GM13977 (cell line): ENCODE results near the gene PRR29.

Source experiments
- DNase-seq: peaks from one replicate; pipeline ENCODE4 v3.0.0; 2012; ENCODE audit warnings: low spot score
- in situ Hi-C: fragments of 300-500 bp; cut with MboI; formaldehyde crosslinking; loops from one replicate; pipeline ENCODE4 v1.12.0; 2022; ENCODE audit warnings: low sequenced_read_pairs, low pct_unique_long_range_greater_than_20kb, mixed read lengths, inconsistent platforms; ENCODE audit not compliant: unreplicated experiment
- TF ChIP-seq, protein P1 (sequence below): IDR thresholded peaks from 2 replicates; pipeline ENCODE4 v1.5.1; 2012; ENCODE audit warnings: mild to moderate bottlenecking, control low read depth; ENCODE audit not compliant: insufficient read depth; ENCODE audit errors: extremely low read depth, missing control alignments

Gene PRR29

DNA sequence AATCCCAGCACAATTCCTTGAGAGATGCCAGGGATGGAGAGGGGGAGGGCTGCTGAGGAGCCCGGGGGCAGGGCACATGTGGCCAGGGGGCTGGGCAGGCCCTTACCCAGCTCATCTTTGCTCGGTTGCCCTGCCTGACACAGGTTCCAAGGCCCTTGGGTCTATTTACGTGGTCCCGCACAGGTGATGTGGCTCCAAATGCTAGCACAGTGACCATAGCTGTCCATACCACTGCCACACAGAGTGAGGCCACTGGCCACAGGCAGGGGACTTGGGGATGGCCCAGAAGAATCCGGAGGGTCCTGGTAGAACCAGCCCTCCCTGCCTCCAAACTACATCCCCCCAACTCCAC lies 10.0 kb upstream of the PRR29 start:
- TF ChIP-seq, protein P1, sequence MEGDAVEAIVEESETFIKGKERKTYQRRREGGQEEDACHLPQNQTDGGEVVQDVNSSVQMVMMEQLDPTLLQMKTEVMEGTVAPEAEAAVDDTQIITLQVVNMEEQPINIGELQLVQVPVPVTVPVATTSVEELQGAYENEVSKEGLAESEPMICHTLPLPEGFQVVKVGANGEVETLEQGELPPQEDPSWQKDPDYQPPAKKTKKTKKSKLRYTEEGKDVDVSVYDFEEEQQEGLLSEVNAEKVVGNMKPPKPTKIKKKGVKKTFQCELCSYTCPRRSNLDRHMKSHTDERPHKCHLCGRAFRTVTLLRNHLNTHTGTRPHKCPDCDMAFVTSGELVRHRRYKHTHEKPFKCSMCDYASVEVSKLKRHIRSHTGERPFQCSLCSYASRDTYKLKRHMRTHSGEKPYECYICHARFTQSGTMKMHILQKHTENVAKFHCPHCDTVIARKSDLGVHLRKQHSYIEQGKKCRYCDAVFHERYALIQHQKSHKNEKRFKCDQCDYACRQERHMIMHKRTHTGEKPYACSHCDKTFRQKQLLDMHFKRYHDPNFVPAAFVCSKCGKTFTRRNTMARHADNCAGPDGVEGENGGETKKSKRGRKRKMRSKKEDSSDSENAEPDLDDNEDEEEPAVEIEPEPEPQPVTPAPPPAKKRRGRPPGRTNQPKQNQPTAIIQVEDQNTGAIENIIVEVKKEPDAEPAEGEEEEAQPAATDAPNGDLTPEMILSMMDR = no peak
- in situ Hi-C loops = no loop called here
- DNase-seq = no peak

DNA sequence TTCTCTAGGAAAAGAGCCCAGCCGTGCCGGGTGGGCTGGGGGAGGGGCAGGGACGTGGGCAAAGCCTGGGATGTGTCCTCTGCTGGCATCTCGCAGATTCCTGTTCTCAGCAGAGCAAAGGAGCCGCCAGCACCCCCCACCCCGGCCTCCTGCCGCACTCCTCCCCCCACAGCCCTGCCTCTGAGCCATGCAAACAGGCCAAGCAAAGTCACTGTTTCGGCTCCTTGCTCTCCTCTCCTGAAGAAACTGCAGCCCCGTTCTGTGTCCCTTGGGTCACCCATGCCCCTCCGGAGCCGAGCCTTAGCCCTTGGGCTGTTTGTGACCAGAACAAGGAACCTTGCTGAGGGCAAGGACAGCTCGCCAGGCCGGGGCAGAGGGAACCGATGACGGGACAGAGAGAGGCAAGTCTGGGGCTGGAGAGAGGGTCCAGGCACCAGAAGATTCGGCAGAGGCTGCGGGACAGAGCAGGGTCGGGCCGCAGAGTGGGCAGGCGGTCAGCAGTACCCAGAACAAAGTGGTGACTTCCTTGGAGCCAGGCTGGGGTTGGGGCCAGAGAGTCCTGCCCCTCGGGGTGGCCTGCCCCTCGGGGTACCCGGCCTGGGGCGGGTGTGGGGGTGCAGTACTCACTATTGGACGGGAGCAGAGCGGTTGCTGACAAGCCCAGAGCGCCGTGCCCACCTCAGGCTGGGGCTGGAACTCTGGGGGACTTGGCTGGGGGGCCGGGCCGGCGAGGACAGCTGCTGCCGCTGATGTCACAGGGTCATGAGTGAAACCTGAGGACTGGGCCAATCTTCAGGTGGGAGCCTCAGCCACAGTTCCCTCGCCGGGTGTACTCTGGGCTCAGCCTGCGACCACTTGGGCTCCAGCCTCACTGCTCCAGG lies 9.2 kb upstream of the PRR29 start:
- TF ChIP-seq, protein P1 = no peak
- in situ Hi-C loops = no loop called here
- no peak for DNase-seq

DNA sequence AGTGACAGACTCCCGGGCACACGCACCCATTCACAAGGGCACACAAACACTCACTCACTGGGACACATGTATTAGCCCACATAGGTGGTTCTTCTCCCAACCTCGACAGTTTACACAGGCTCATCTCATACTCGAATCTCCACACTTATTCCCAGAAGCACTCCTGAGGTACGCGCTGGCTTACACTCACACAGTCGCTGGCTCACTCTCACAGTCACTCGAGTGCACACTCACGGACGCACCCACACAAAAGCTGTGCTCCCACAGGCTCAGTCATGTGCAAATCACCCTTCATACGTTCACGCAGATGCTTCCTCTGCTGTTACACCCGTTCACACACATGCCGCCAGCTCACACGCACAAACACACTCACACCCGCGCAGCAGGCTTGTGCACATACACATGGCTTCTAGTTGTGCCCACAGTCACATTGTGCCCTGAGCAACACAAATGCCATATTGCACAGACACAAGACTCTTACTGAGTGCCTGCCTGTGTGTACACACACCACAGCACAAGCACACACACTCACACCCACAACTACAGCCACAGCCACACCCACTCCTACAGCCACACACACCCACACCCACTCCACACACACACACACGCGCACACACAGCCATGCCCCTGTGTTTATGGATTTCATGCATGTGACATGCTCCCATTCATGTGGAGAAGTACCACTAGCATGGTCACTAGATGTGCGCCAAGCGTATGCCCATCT lies 8.4 kb upstream of the PRR29 start:
- no peak for DNase-seq
- TF ChIP-seq, protein P1 = no peak
- in situ Hi-C loops = no loop called here

DNA sequence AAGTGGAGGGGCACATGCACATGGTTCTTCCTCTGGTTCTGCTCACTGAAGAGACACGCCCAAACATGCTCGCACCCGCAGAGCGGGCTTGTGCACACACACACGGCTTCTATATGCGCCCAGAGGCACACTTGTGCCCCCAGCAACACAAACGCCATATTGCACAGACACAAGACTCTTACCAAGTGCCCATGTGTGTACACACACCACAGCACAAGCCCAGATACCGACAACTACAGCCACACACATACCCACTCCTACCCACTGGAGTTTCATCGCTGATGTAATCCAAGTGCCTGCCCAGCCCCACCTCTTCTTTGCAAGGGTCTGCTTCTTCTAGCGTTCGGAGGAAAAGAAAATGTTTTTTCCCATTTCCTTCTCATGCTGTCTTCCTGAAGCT lies 6.5 kb upstream of the PRR29 start:
- in situ Hi-C loops = no loop called here
- DNase-seq = no peak
- TF ChIP-seq, protein P1 = no peak

DNA sequence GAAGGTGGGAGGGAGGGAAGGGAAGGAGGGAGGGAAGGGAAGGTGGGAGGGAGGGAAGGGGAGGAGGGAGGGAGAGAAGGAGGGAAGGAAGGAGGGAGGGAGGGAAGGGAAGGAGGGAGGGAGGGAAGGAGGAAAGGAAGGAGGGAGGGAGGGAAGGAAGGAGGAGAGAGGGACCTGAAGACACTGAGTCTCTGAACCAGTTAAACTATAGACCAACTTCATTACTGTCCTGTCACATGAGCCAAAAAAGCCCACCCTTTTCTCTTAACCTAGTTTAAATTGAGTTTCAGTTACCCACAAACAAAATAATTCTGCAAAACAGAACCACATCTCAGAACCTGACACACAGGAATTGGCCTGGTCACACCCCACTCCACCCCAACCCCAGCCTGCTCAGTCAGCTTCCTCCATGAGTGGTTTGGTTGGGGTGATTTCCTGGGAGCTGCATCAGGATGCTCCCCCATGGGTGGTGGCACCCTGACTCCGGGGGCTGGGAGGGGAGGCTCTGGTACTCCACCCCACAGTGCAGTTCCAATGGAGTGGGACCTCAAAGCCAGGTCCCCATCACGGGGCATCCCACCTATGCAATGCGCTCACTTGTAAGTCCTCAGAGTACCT lies 4.7 kb upstream of the PRR29 start:
- in situ Hi-C loops = no loop called here
- TF ChIP-seq, protein P1 = no peak
- no peak for DNase-seq

DNA sequence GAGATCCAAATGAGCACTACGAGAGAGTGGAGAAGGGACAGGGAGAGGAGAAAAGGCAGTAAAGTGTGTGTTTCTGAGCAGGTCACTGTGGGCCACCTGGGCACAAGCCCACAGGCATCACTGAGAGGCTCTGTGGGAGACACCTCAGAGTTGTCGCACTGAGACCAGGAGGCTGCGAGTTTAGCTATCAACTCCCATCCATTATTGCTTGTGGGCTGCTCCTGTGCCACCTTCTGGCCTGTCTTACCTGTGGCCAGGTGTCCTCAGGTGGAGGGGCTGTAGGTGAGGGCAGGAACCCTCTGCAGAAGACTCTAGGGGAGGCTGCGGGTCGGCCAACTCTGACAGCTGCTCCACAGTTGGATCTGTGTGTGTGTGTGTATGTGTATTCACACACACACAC lies 2.5 kb upstream of the PRR29 start:
- TF ChIP-seq, protein P1 = no peak
- DNase-seq = no peak
- in situ Hi-C loops = no loop called here
